Measurements from ENCODE around the gene ZMYND19.
A peak's percentile ranks its signal among the peaks of the same experiment; 100 is the strongest.
"Not testable (repeated sequence)": the region's sequence is repeated elsewhere in the genome, so short reads cannot be mapped to it uniquely, and the experiment has no call there.

The ZMYND19 gene

DNA sequence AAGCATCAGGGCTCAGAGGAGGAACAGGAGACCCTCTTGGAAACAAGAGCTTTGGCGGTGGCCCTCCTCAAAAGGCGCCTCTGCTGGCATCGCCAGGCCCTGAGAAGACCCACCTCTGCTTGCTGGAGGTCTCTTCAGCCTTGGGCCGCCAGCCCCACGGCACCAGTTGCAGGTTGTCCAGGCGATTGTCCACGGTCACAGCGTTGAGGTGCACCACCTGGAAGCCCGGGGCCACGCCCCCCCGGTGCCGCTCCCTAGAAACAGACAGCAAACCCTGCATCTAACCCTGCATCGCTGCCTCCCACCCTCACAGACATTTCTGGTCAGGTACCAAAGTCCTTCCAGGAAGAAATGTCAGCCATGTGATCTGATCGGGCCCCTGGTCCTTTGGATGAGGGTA is 3.5 kb downstream of the ZMYND19 start:
- DNase-seq = no peak

- no peak for DNase-seq
These were observed 6.4 kb downstream of the ZMYND19 start for GRCh38 chr9:137583957-137584356.

- DNase-seq = no peak
These were observed 7.0 kb downstream of the ZMYND19 start for GRCh38 chr9:137583347-137583746.

GRCh38 chr9:137582286-137582860 is 7.9 kb downstream of the ZMYND19 start:
- DNase-seq = no peak

DNA sequence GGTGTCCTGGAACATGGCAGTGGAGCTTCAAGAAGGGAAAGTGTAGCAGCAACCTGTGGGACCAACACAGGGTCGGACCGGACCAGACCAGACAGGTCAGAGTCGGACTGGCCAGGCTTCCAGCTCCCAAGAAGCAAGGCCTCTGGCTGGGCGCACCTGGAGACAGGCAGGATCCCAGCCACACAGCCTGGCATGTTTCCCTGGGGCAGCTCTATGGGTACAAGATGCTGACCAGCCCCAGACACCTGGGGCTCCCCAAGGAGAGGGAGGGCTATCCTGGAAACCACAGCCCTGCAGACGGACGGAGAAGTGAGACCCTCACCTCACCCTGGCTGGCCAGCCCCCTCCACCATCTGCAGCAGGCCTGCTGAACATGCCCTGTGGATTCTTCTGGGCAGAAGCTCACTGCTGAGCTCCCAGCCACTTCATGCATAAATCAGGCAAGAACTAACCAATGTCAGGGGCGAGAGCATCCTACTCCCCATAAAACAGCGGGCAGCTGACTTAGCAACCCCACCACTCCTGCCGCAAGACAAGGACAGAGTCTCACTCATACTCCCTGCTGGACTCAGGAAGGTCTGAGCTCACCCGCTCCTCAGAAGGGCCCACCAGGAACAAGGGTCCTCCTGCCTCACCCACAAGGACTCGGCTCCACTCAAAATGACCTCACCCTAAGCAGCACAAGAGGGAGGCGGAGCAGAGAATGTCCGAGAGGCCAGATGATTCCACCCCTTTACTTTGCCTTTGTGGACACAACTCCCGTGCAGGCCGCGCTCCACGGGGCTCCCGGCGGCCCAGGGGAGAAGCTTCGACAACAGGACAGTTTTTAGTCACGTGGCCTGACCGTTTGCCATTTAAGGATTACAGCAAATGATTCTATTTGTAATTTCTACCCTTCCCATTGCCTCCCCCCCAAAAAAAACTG is 8.7 kb downstream of the ZMYND19 start:
- DNase-seq = no peak

GRCh38 chr9:137580954-137581322 is 9.4 kb downstream of the ZMYND19 start:
- DNase-seq = no peak

GRCh38 chr9:137580209-137580953 is 9.9 kb downstream of the ZMYND19 start:
- DNase-seq = no peak

- DNase-seq = peak; percentile 10
These were observed 11.1 kb downstream of the ZMYND19 start for GRCh38 chr9:137579259-137579604.

DNA sequence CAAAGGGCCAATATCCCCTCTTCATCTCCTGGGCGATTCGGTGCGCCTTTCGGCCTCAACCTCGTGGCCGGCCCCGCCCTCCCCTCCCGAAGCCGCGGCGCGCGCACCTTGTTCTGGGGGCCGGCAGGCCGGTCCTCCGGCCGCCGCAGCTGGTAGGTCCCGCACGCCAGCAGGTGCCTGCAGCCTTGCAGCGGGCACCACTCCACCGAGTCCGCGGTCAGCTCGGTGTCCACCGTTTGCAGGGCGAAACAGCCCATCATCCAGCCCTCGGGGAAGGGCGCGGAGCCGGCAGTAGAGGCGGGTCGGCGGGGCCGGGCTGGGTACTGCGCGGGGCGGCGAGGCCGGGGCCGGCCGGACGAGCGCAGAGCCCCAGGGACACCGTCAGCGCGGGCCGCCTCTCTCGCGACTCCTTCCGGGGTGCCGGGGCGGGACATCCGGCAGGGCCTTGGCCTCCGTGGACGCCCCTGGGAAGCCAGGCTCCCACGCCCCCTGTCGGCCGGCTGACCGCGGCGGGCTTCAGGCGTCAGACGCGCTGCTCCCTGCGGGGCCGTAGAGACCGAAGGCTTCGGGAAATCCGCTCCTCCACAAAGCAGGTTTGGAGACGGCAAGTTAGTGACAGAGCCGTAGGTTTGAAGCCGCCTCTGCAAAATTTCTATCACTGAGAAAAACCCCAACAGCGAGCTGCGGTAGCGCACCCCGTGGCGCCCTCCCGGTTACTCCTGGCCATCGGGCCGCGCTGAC is 11.6 kb downstream of the ZMYND19 start, which contains the start of gene DPH7:
Gene DPH7 (minus strand): TSS at position 408 of the 741 bp plus-strand sequence. CDS start 148 bp downstream, at position 260.
- peak; percentile 99 for DNase-seq

GRCh38 chr9:137575716-137576411 is 14.4 kb downstream of the ZMYND19 start:
- no peak for DNase-seq

DNA sequence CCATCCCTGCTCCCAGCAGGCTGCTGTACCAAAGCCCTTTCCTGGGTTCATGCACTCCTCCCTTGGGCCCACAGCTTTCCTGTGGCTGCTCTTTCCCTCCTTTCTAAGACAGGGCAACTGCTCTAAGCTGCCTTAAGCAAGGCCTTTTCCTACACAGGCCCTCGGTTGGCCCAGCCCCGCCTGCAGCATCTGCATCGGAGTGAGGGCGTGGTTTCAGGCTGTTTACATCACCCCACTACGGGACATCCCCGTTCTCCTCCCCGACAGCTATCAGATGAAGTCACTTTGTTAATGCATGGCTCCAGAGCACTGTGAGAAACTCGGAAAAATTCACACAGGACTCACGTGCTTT is 15.0 kb downstream of the ZMYND19 start:
- no peak for DNase-seq

DNA sequence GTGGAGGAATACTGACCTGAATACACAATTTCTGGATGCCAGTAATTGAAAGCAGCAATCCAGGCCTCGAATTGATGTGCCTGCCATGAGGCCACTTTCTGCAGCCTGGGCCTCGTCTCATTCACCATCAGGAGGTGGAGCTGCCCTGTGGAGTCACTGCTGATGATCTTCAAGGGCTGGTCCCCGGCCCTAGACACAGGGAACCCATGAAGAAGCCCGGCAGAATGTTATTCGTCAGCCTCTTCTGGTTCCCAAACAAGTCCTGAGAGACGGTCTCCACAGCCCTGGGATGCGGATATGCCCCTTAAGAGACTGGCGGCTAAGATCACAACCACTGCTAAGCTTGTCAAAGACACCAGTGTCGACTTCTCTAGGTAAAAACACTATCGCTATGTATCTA is 16.1 kb downstream of the ZMYND19 start:
- DNase-seq = no peak

DNA sequence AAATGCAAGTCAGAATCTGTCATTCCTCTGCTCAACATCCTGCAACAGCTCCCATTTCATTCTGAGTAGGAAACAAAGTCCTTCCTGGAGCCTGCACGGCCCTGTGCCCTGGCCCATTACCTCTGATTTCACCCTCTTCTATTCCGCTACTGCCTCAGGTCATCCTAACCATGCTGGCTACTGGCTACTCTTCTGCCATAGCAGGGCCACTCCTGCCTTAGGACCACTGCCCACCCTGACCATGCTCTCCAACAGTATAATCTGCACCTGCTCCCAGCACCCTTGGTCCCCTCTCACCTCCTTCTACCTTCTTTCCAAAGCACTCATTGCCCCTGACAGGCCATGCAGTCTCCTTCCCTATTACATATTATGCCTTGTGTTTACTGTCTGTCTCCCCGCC is 19.7 kb downstream of the ZMYND19 start:
- no peak for DNase-seq

DNA sequence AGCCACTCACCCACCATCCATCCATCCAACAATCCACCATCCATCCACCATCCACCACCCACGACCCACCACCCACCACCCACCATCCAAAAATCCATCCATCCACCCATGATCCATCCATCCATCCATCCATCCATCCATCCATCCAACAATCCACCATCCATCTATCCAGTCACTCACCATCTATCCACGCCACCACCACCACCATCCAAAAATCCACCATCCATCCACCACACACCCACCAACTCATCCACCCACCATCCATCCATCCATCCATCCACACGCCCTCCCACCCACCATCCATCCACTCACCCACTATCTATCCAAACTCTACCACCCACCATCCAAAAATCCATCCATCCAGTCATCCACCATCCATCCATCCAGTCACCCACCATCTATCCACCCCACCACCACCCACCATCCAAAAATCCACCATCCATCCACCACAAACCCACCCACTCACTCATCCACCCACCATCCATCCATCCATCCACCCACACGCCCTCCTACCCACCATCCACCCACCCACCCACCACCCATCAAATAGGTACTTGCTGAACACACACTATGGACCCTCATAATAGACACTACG is 20.6 kb downstream of the ZMYND19 start:
- DNase-seq = no peak

- not testable (repeated sequence) for DNase-seq
These were observed 21.9 kb downstream of the ZMYND19 start for GRCh38 chr9:137568445-137568844.

DNA sequence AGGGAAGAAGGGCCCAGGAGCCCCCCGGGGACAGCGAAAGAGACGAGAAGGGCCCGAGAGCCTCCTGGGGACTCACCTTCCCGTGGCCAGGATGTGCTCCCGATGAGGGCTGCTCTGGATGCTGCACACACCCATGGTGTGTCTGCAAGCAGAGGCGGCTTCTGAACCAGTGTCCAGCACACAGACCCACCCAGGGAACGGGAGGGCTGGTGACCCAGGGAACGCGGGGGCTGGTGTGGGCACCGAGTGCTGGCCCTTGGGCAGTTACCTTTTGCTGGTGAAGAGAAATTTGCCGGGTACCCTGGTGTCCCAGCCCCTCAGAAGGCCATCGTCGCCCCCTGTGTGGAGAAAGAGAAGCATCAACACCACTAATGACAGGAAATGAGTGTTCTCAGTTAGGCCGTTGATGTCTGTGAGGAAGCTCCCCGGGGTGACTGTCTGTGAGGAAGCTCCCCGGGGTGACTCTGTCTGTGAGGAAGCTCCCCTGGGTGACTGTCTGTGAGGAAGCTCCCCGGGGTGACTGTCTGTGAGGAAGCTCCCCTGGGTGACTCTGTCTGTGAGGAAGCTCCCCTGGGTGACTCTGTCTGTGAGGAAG is 25.4 kb downstream of the ZMYND19 start:
- no peak for DNase-seq

GRCh38 chr9:137564134-137564533 is 26.2 kb downstream of the ZMYND19 start:
- DNase-seq = no peak

DNA sequence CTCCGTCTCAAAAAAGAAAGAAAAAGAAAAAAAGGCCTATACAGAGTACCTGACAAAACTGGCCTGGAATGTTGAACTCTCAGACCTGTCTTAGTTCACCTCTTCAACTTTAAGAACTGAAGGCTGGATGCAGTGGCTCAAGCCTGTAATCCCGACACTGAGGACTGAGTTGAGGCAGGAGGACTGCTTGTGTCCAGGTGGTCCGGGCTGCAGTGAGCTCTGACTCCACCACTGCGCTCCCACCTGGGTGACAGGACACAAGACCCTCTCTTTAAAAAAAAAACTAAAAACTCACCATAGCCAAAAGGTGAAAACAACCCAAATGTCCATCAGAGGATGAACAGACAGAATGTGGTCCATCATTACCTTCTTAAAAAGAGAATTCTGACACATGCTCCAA is 32.2 kb downstream of the ZMYND19 start:
- DNase-seq = no peak

DNA sequence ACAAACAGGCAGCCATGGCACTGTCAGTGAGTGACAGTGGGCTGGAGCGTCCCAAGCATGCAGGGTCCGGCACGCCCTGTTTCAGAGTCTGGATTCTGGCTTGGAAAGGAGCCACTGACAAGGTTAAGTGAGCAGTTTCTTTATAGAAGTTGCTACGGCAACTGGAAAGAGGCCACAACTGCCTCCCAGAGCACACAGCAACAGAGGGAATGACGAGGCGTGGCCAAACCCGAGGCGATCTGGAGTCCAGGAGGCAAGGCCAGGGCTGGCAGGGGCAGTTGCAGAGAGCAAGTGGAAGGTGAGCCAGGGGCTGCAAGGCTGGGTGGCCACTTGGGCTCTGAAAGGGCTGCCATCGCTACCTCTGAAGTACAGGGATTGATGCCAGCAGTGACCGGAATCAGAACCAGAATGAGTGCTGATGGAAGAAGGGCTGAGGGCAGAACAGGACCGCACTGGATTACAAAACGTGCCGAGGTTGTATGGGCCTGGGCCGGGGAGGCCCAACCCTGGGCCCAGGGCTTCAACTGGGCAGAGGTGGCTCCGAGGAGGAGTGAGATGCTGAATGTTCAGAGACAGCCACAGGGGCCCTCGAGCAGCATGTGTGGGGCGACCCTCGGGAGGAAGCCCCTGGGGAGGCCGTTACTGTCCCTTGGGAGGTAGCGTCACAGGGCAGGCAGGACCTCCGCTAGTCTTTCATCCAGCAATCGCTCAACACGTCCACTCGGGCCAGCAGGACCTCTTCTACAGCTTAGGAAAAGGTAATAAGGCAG is 34.1 kb downstream of the ZMYND19 start:
- DNase-seq = no peak

DNA sequence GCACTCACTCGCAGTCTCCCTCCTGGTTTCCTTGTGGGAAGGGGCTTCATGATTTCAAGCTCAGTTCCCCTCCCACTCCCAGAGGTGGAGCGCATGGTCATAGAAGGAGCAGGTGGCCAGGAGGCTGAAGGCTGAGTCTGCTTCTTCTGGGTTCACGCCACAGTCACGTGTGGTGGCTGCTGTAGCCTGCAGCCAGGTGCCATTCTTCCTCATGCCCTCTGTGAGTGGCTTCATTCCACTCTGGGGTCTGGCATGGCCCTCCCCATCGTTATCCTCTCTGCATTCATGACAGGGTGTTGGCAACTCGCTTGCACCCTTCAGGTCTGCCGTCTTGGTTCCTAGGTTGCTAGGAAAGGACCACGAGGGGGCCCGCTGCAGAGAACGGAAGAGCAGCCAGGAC is 35.1 kb downstream of the ZMYND19 start:
- DNase-seq = no peak

- DNase-seq = no peak
These were observed 36.0 kb downstream of the ZMYND19 start for GRCh38 chr9:137554349-137554748.

Data from T-helper 9 cell (primary cell).